HG03196 (cell line): ENCODE data around the gene ITSN1.
"Not testable (repeated sequence)": the region's sequence is repeated elsewhere in the genome, so short reads cannot be mapped to it uniquely, and the experiment has no call there.

Experiments
- ATAC-seq: cut with Tn5 transposase; IDR thresholded peaks from one replicate; pipeline ENCODE4 v1.9.1; 2021; ENCODE audit not compliant: unreplicated experiment

The ITSN1 gene

DNA sequence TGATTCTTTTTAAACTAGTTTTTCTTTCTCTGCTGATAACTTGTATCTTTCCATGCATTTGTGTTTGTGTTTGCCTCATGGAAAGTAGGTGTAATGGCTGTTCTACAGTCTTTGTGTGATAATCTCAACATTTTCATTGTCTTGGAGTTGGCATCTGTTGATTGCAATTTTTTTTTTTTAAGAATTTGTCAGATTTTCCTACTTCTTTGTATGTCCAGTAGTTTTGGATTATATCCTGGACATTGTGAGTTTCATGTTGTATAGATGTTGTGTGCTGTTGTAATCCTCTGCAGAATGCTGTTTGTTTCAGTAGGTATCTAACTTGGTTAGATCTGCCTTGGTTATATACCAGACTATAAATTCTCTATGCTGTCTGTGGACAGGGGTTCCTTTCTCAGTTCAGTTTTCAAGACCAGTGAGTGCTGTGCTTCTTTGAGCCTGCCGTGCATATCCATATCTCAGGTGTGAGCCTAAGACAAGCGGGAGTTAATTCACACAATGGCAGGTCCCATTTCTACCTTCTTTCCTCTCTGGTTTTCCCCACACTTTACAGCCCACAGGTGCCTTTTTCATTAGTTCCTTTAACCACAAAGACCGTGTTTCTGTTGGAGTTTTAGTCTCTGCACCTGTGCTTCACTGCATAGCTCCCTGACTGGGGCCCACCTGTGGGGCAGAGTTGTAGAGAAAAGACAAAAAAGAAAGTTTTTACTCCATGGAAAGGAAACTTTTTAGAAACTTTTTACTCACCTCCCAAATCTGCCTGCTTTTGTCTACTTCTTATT lies 69.9 kb downstream of the ITSN1 start:
- no peak for ATAC-seq

DNA sequence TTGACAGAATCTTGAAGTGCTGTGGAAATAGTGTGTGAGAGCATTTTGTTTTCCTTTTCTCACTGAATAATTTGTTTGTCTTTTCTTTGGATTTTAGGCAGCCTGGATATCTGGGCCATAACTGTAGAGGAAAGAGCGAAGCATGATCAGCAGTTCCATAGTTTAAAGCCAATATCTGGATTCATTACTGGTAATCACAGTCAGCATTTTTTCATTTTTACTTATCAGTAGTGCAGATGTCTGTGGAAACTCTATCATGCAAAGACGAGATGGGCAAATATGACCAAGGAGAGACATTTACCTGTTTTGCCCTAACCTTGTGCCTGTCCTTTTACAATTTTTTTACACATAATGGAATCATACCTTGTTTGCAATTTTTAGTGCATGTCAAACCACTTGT lies 78.8 kb downstream of the ITSN1 start:
- no peak for ATAC-seq

GRCh38 chr21:33729139-33729538 lies 86.8 kb downstream of the ITSN1 start:
- not testable (repeated sequence) for ATAC-seq

DNA sequence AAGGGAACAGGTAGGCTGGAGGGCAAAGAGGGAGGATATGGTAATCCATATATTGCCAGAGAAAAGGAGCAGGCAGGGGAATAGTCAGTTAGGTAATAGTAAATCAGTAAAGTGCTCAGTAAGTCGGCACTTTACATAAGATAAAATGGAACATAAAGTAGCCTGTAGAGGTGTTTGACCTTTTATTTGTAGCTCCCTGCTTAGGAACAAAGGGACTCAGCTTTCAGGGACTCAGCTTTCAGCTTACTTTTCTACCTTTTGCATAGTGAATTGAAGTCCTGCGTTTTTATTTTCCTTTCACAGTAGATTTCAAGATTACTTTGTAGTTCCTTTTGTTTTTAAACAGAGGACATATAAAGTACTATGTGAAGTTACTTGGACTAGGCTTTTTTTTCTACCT lies 87.3 kb downstream of the ITSN1 start:
- ATAC-seq: no peak

DNA sequence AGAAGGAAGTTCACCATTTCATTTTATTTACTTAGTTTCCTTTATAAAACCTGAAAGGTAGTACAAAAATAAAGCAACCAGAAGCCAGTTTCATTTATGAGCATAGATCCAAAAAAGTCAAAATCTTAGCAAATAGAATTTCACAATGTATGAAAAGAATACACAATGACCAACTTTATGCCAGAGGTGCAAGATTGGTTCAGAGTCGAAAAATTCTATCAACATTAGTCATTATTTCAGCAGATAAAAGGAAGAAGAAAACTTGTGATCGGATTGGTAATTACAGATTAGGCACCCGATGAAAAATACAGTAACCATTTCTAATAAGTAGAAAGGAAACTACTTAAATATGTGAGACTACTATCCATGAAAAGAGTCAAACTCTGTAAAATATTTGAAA lies 89.1 kb downstream of the ITSN1 start:
- no peak for ATAC-seq

- no peak for ATAC-seq
Observed at GRCh38 chr21:33732038-33732437, 89.7 kb downstream of the ITSN1 start.

- ATAC-seq: no peak
Observed at GRCh38 chr21:33733601-33734000, 91.3 kb downstream of the ITSN1 start.

- no peak for ATAC-seq
Observed at GRCh38 chr21:33734291-33734690, 92.0 kb downstream of the ITSN1 start.

DNA sequence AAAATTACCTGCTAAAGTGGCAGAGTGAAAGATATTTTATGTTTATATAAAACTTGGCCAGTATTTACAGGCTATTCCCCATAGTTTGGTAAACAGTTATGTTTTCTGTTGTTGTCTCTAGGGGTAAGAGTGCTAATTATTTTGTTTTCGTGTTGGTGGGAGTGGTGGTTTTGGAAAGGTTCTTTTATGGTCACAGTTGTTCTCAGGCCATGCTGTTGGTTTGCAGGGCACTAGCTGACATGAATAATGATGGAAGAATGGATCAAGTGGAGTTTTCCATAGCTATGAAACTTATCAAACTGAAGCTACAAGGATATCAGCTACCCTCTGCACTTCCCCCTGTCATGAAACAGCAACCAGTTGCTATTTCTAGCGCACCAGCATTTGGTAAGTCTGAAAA lies 92.5 kb downstream of the ITSN1 start:
- no peak for ATAC-seq

DNA sequence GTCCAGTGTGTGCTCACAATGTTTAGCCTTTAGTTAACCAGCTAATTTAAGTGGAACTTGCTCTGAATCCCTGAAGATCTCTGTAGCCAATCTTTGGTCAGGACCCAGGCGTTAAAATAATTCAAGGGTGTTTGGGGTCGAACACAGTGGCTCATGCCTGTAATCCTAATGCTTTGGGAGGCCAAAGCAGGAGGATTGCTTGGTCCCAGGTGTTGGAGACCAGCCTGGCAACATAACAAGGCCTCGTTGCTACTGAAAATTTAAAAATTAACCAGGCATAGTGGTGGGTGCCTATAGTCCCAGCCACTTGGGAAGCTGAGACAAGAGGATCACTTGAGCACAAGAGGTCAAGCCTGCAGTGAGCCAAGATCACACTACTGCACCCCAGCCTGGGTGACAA lies 94.3 kb downstream of the ITSN1 start:
- no peak for ATAC-seq

GRCh38 chr21:33739701-33740100 lies 97.4 kb downstream of the ITSN1 start:
- ATAC-seq: no peak

DNA sequence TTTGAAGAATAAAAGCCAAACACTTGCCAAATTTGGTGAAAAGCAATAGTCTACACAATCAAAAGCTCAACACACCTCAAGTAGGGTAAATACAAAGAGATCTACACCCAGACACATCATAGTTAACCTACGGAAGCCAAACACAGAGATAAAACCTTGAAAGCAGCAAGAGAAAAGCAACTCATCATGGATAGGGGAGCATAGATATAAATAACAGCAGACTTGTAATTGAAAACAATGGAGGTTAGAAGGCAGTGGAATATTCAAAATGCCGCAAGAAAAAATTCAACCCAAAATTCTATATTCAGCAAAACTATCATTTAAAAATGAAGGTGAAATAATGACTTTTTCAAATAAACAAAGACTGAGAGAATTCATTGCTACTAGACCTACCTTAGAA lies 105.1 kb downstream of the ITSN1 start:
- ATAC-seq: no peak

GRCh38 chr21:33748903-33749302 lies 106.6 kb downstream of the ITSN1 start:
- no peak for ATAC-seq

DNA sequence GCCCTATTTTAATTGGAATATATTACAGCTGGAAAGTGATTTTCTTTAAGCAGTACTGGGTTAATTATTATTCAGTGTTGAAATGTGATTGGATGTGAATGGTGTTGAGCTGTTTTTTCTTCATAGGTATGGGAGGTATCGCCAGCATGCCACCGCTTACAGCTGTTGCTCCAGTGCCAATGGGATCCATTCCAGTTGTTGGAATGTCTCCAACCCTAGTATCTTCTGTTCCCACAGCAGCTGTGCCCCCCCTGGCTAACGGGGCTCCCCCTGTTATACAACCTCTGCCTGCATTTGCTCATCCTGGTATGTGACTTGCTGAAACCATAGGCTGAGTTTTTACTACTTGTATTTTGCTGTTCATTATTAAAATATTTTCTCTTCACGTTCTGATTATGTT lies 107.7 kb downstream of the ITSN1 start:
- no peak for ATAC-seq

DNA sequence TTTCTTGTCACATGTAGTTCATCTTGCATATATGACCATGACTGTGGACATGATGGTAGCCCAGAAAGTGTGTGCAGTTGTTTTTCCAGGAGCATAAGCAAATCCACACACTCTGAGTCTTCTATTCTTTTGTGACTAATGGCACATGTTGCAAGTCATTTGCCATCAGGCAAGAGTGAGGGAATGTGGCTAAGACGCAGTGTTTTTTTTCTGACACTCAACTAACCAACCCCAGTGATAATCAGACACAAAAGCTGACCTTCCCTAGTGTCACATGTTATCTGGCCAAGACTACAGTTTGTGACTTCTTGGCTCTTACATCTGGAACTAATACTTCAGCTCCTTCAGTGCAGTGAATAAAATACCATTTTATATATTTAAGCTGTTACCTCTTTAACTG lies 108.8 kb downstream of the ITSN1 start:
- no peak for ATAC-seq

DNA sequence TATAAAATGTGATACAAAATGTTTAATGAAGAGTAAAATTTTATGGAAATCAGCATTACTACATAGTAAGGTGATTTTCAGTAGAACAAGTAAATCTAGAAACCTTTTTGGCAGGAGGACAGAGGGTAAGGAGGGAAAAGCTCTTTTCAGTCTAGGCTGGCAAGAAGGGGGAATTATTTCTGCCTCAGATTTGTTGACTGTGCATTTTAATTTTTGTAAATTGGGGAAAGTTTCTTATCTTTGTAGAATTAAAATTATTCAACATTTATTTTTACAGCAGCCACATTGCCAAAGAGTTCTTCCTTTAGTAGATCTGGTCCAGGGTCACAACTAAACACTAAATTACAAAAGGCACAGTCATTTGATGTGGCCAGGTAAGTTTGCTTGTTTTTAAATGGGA lies 109.2 kb downstream of the ITSN1 start:
- no peak for ATAC-seq

GRCh38 chr21:33752260-33752659 lies 110.0 kb downstream of the ITSN1 start:
- ATAC-seq: no peak

- no peak for ATAC-seq
Observed at GRCh38 chr21:33753886-33754285, 111.6 kb downstream of the ITSN1 start.

DNA sequence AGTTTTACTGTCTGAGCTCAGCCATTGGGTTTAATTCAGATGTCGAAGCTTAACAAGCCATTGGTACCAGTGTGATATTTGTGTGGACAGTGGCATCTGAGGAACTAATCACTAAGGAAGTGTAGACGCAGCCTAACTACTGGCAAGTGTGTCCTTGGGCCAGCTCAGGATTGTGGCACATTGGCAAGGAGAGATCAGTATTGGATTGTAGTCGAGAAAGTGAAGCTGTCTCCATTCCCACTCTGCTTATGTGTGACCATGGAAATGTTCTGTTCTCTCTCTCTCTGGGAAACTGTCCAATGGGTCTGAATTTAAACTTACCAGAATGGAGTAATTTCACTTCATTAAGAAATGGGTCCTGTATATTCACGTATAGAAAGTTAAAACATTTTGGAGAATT lies 112.2 kb downstream of the ITSN1 start:
- no peak for ATAC-seq

DNA sequence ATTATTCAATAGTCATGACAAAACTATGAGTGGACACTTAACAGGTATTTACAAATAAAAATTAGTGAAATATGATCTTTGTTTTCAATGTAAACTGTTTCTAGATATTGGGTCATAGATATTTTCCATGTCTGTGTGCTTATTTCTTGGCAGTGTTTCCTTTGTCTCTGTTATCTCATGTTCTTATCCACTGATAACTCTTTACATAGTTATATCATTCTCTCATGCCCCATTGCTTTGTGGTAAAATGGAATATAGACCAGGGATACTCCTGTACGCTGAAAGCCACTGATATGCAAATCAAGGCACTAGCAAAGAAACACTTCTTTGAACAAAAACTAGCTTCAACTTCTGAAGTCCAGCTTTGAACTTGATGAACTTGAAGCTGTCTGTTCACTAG lies 113.1 kb downstream of the ITSN1 start:
- ATAC-seq: no peak

- ATAC-seq: no peak
Observed at GRCh38 chr21:33760641-33761440, 118.5 kb downstream of the ITSN1 start.

DNA sequence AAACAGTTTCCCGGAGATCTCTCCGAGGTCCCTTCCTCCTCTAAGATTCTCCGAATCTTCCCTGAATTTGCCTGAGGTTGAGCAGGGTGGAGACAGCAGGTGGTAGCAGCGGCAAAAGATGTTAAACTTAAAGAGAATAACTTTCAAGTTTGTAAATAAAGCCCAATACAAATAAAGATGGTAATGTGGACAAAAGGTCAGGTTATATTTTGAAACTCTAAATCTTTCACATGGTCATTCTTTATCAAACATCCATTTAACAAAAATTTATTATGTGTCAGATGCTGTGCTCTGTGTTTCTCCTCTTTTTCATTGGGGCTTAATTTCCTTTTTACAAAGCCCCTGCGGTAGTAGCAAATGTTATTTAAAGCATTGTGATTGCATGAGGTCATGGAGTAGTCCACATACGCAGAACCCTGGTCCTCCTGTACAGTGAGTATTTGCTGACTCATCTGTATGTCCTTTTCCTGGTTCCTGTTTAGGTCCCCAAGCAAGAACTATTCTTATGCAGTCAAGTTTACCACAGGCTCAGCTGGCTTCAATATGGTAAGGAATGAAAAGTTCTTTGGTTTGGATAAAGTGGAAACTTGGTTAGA lies 119.2 kb downstream of the ITSN1 start:
- ATAC-seq: no peak
